ENCODE data around the gene CKLF. TPM values are rescaled to one million over a fixed set of nuclear protein-coding genes. Genes with fewer than 3 reads are reported as not detected.
A peak's percentile ranks its signal among the peaks of the same experiment; 100 is the strongest.

CKLF gene
- total RNA-seq, 2 experiments from 2014 or later = 124 to 132 TPM

- CTCF ChIA-PET = interaction anchor here (0.9 to 3.9 kb wide), 12 partner anchors 9 to 117 kb away, joined by 3 to 29 read pairs (median 3); partner anchors contain the start of genes CKLF, CMTM2 and TK2
Measured at GRCh38 chr16:66521951-66522771, 30.2 kb upstream of the CKLF start.

DNA sequence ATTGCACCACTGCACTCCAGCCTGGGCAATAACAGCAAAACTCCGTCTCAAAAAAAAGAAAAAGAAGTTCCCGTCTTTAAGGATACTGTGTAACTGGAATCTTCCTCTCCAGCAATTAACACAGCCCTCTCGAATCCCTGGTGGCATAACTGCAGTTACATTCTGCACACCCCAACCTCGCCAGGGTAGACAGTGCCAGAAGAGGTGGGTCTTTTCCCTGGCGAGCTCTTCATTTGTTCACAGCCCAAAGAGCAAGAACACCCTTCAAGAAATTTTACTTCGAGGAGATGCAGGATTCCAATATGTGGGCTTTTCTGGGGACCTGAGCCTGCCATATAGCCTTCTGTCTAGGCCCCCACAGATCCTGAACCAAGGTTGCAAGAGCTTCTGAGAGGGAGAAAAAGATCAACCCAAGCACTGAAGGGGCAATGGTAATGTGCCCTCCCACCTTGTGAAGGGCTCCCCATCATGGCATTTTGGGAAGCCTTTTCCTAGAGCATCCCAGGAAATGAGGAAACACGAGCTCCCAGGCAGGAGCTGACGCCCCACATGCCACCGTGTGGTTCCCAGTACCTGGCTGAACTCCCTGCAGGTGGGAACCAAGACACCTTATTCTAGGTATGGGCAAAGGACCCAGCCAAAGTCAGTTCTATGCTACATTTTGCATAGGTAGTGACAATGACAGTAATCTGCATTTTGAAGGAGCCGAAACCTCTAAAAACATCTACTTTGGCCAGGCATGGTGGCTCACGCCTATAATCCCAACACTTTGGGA lies 29.4 kb upstream of the CKLF start:
- H3K27me3 Mint-ChIP-seq = no peaks in the 10 kb centered on the region
- DNase-seq = no peak
- H3K4me3 Mint-ChIP-seq = peak overlapping the region; percentile 59
- H3K27ac Mint-ChIP-seq = peak overlapping the region; percentile 95
- CTCF ChIA-PET = interaction anchor here (0.7 to 3.9 kb wide), 11 partner anchors 8 to 228 kb away, joined by 3 to 29 read pairs (median 3); partner anchors contain the start of genes CKLF, DYNC1LI2 and TK2
- H3K36me3 Mint-ChIP-seq (ENCODE audit: low read depth) = peaks cover 5% of the 10 kb centered on the region
- H3K4me1 Mint-ChIP-seq = peaks cover 84% of the 10 kb centered on the region
- no peaks in the 10 kb centered on the region for H3K9me3 Mint-ChIP-seq
- POLR2A ChIA-PET = interaction anchor here (1.0 kb wide), 1 partner anchor 68 kb away, joined by 3 read pairs; no protein-coding TSS in a partner anchor

More at GRCh38 chr16:66521951-66522771, 30.2 kb upstream of the CKLF start:
- POLR2A ChIA-PET = interaction anchor here (0.9 to 1.0 kb wide), 2 partner anchors 31 to 69 kb away, joined by 3 to 4 read pairs; partner anchors contain the start of gene CKLF
- peaks cover 3% of the 10 kb centered on the region for H3K36me3 Mint-ChIP-seq (ENCODE audit: low read depth)
- H3K27me3 Mint-ChIP-seq = no peaks in the 10 kb centered on the region
- H3K27ac Mint-ChIP-seq = peak overlapping the region; percentile 95
- peaks cover 86% of the 10 kb centered on the region for H3K4me1 Mint-ChIP-seq
- H3K4me3 Mint-ChIP-seq = peak overlapping the region; percentile 59
- H3K9me3 Mint-ChIP-seq = no peaks in the 10 kb centered on the region
- peak; percentile 88 for DNase-seq

DNA sequence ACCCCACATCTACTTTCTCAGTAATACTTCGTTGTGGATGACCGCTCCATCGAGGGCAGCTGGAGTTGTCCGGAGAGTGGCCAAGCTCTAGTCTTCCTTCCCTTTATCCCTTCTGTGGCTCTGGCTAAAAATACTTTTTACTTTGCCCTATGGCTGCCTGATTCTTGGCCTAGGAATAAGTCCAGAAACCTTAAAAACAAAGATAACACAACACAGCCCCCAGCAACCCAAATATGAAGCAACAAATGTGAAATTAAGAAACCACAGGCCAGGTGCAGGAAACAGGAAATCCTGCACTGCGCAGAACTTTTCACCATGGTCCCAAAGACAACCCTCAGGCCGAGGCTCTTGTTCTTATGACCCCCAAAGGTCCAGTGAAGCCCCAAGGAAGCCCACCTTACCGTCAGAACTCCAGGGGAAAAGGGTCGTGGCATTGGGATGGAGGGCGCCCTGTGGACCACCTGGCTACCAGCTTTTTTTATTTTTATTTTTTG lies 28.5 kb upstream of the CKLF start:
- CTCF ChIA-PET = interaction anchor here (0.7 to 3.9 kb wide), 9 partner anchors 12 to 227 kb away, joined by 3 to 29 read pairs (median 4); partner anchors contain the start of genes CKLF, DYNC1LI2 and TK2
- peak overlapping the region; percentile 95 for H3K27ac Mint-ChIP-seq
- H3K36me3 Mint-ChIP-seq (ENCODE audit: low read depth) = peaks cover 5% of the 10 kb centered on the region
- POLR2A ChIA-PET = no interaction called here
- H3K4me3 Mint-ChIP-seq = peak overlapping the region; percentile 52
- no peaks in the 10 kb centered on the region for H3K9me3 Mint-ChIP-seq
- H3K27me3 Mint-ChIP-seq = no peaks in the 10 kb centered on the region
- H3K4me1 Mint-ChIP-seq = peaks cover 81% of the 10 kb centered on the region
- DNase-seq = peak; percentile 71

DNA sequence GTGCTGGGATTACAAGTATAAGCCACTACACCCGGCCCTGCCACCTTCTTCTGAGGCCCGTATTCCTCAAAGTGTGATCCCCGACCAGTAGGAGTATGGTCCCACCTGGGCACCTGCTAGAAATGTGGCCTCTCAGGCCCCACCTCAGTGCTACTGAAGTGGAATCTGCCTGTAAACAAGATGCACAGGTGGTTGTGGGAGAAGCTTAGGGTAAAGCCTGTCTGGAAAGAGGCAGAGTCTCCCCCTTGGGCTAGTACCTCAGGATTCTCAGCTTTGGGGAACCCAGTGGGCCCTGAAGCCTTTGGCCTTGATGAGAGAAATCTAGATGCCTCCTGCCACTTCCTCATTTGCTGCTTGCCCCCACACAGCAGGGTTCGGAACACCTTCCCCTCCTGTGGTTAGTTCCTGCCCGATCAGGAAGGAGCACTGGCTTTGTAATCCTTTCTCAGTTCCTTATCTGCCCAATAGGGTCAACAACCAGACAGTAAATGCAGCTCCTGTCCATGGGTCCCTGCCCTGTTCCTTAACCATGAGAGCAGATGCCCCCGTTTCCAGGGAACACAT lies 27.7 kb upstream of the CKLF start:
- Mint-ChIP-seq H3K4me1 (peaks cover 77% of the 10 kb centered on the region), H3K27me3 (no peaks in the 10 kb centered on the region), H3K36me3 (ENCODE audit: low read depth) (peaks cover 7% of the 10 kb centered on the region), H3K4me3 (no peak overlapping the region), H3K9me3 (no peaks in the 10 kb centered on the region), H3K27ac (peak overlapping the region; percentile 95)
- ChIA-PET CTCF (interaction anchor here (0.7 to 3.9 kb wide), 10 partner anchors 11 to 348 kb away, joined by 3 to 29 read pairs (median 4); partner anchors contain the start of genes CKLF and TK2), POLR2A (no interaction called here)
- DNase-seq = peak; percentile 32

GRCh38 chr16:66525396-66526180 lies 26.8 kb upstream of the CKLF start:
- Mint-ChIP-seq H3K36me3 (ENCODE audit: low read depth) (peaks cover 10% of the 10 kb centered on the region), H3K9me3 (no peaks in the 10 kb centered on the region), H3K4me3 (no peak overlapping the region), H3K27me3 (no peaks in the 10 kb centered on the region), H3K27ac (peak overlapping the region; percentile 54), H3K4me1 (peaks cover 72% of the 10 kb centered on the region)
- ChIA-PET POLR2A (no interaction called here), CTCF (interaction anchor here (1.0 to 3.9 kb wide), 7 partner anchors 12 to 63 kb away, joined by 3 to 29 read pairs (median 4); partner anchors contain the start of genes CKLF and TK2)
- DNase-seq = no peak

GRCh38 chr16:66528294-66528693 lies 24.1 kb upstream of the CKLF start:
- POLR2A ChIA-PET = no interaction called here
- H3K4me3 Mint-ChIP-seq = no peak overlapping the region
- peaks cover 45% of the 10 kb centered on the region for H3K4me1 Mint-ChIP-seq
- H3K27ac Mint-ChIP-seq = no peak overlapping the region
- no peaks in the 10 kb centered on the region for H3K9me3 Mint-ChIP-seq
- CTCF ChIA-PET = interaction anchor here (1.0 to 1.8 kb wide), 6 partner anchors 8 to 123 kb away, joined by 3 to 5 read pairs (median 3); no protein-coding TSS in a partner anchor
- DNase-seq = no peak
- H3K27me3 Mint-ChIP-seq = no peaks in the 10 kb centered on the region
- peaks cover 7% of the 10 kb centered on the region for H3K36me3 Mint-ChIP-seq (ENCODE audit: low read depth)

- H3K36me3 Mint-ChIP-seq (ENCODE audit: low read depth) = peaks cover 7% of the 10 kb centered on the region
- no peak overlapping the region for H3K27ac Mint-ChIP-seq
- DNase-seq = no peak
- ChIA-PET POLR2A (no interaction called here), CTCF (interaction anchor here (0.8 to 4.1 kb wide), 9 partner anchors 9 to 79 kb away, joined by 3 to 18 read pairs (median 3); partner anchors contain the start of gene CKLF)
- H3K27me3 Mint-ChIP-seq = no peaks in the 10 kb centered on the region
- H3K4me1 Mint-ChIP-seq = peaks cover 35% of the 10 kb centered on the region
- H3K4me3 Mint-ChIP-seq = no peak overlapping the region
- H3K9me3 Mint-ChIP-seq = no peaks in the 10 kb centered on the region
Measured at GRCh38 chr16:66529475-66529874, 22.9 kb upstream of the CKLF start.

DNA sequence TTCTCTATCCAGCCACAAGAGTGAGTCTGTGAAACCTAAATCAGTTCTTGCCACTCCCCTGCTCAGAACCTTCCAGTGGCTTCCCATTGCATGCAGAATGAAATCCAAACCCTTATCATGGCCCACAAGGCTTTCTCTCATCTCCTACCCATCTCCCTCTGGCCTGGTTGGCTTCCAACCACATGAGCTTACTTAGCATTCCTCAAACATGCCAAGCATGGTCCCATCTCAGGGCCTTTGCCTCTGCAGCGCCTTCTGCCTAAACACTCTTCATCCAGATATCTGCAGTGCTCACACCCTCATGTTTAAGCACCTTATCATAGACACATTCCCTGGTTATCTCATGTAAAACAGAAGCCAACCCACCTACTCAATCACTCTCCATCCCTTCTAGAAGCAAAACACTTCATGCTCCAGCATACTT lies 18.0 kb upstream of the CKLF start:
- H3K36me3 Mint-ChIP-seq (ENCODE audit: low read depth) = peaks cover 5% of the 10 kb centered on the region
- CTCF ChIA-PET = interaction anchor here (0.9 to 1.2 kb wide), 2 partner anchors 9 to 25 kb away, joined by 3 read pairs; no protein-coding TSS in a partner anchor
- no peaks in the 10 kb centered on the region for H3K27me3 Mint-ChIP-seq
- no peak for DNase-seq
- no peak overlapping the region for H3K4me3 Mint-ChIP-seq
- no peak overlapping the region for H3K27ac Mint-ChIP-seq
- H3K4me1 Mint-ChIP-seq = peaks cover 10% of the 10 kb centered on the region
- POLR2A ChIA-PET = no interaction called here
- no peaks in the 10 kb centered on the region for H3K9me3 Mint-ChIP-seq

GRCh38 chr16:66536525-66536924 lies 15.9 kb upstream of the CKLF start:
- no peaks in the 10 kb centered on the region for H3K36me3 Mint-ChIP-seq (ENCODE audit: low read depth)
- no peaks in the 10 kb centered on the region for H3K9me3 Mint-ChIP-seq
- ChIA-PET CTCF (interaction anchor here (0.6 to 1.7 kb wide), 7 partner anchors 9 to 28 kb away, joined by 3 to 11 read pairs (median 5); no protein-coding TSS in a partner anchor), POLR2A (no interaction called here)
- no peak overlapping the region for H3K27ac Mint-ChIP-seq
- H3K4me1 Mint-ChIP-seq = peaks cover 15% of the 10 kb centered on the region
- DNase-seq = no peak
- H3K4me3 Mint-ChIP-seq = no peak overlapping the region
- H3K27me3 Mint-ChIP-seq = no peaks in the 10 kb centered on the region

GRCh38 chr16:66537236-66537635 lies 15.1 kb upstream of the CKLF start:
- ChIA-PET CTCF (interaction anchor here (0.7 to 1.4 kb wide), 3 partner anchors 9 to 20 kb away, joined by 3 to 5 read pairs (median 4); no protein-coding TSS in a partner anchor), POLR2A (no interaction called here)
- H3K27me3 Mint-ChIP-seq = no peaks in the 10 kb centered on the region
- peaks cover 17% of the 10 kb centered on the region for H3K4me1 Mint-ChIP-seq
- H3K9me3 Mint-ChIP-seq = no peaks in the 10 kb centered on the region
- H3K4me3 Mint-ChIP-seq = no peak overlapping the region
- H3K36me3 Mint-ChIP-seq (ENCODE audit: low read depth) = no peaks in the 10 kb centered on the region
- DNase-seq = no peak
- H3K27ac Mint-ChIP-seq = no peak overlapping the region

DNA sequence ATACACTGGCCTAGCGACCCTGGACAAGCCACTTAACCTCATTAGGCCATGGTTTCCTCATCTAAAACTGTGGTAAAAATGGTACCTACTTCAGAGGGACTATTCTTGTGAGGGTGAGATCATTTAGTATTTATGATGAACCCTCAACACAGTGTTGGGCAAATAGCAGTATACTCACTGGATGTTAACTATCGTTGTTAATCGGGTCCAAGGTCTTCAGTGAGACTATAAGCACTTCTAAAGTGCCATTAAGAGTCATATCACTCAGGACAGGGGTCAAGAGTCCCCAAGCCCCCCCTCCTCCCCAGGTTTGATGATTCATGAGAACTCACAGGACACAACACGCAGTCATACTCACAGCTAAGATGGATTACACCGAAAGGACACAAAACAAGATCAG lies 13.5 kb upstream of the CKLF start:
- no peaks in the 10 kb centered on the region for H3K36me3 Mint-ChIP-seq (ENCODE audit: low read depth)
- no peaks in the 10 kb centered on the region for H3K27me3 Mint-ChIP-seq
- CTCF ChIA-PET = interaction anchor here (1.0 to 1.1 kb wide), 2 partner anchors 9 kb away, joined by 3 to 4 read pairs; no protein-coding TSS in a partner anchor
- no peak overlapping the region for H3K27ac Mint-ChIP-seq
- no peak for DNase-seq
- no peaks in the 10 kb centered on the region for H3K9me3 Mint-ChIP-seq
- H3K4me3 Mint-ChIP-seq = no peak overlapping the region
- POLR2A ChIA-PET = no interaction called here
- H3K4me1 Mint-ChIP-seq = peaks cover 18% of the 10 kb centered on the region
